HG02588 (cell line): ENCODE data around the gene MFSD6.
A peak's percentile ranks its signal among the peaks of the same experiment; 100 is the strongest.

Source experiments
- ATAC-seq: cut with Tn5 transposase; IDR thresholded peaks from one replicate; pipeline ENCODE4 v1.9.1; 2021; ENCODE audit warnings: mild to moderate bottlenecking, moderate library complexity; ENCODE audit not compliant: unreplicated experiment

MFSD6 gene

GRCh38 chr2:190435031-190435670, 27.0 kb downstream of the MFSD6 start:
- ATAC-seq = no peak

GRCh38 chr2:190436557-190436956, 28.4 kb downstream of the MFSD6 start:
- no peak for ATAC-seq

GRCh38 chr2:190440113-190440512, 32.0 kb downstream of the MFSD6 start:
- no peak for ATAC-seq

- no peak for ATAC-seq
Measured at GRCh38 chr2:190441564-190441963, 33.4 kb downstream of the MFSD6 start.

- no peak for ATAC-seq
Measured at GRCh38 chr2:190443055-190443454, 34.9 kb downstream of the MFSD6 start.

- ATAC-seq = no peak
Measured at GRCh38 chr2:190443778-190444481, 35.8 kb downstream of the MFSD6 start.

GRCh38 chr2:190444976-190445375, 36.8 kb downstream of the MFSD6 start:
- ATAC-seq = no peak

- no peak for ATAC-seq
Measured at GRCh38 chr2:190446193-190446592, 38.0 kb downstream of the MFSD6 start.

GRCh38 chr2:190446750-190447516, 38.8 kb downstream of the MFSD6 start:
- no peak for ATAC-seq

- ATAC-seq = no peak
Measured at GRCh38 chr2:190447766-190448165, 39.6 kb downstream of the MFSD6 start.

GRCh38 chr2:190449925-190450324, 41.8 kb downstream of the MFSD6 start:
- ATAC-seq = no peak

- ATAC-seq = no peak
Measured at GRCh38 chr2:190450363-190450762, 42.2 kb downstream of the MFSD6 start.

GRCh38 chr2:190451561-190452176, 43.5 kb downstream of the MFSD6 start:
- ATAC-seq = no peak

GRCh38 chr2:190452433-190452832, 44.3 kb downstream of the MFSD6 start:
- peak; percentile 54 for ATAC-seq

GRCh38 chr2:190454795-190455194, 46.6 kb downstream of the MFSD6 start:
- ATAC-seq = no peak

GRCh38 chr2:190455358-190456095, 47.4 kb downstream of the MFSD6 start:
- no peak for ATAC-seq

- no peak for ATAC-seq
Measured at GRCh38 chr2:190456833-190457232, 48.7 kb downstream of the MFSD6 start.

- no peak for ATAC-seq
Measured at GRCh38 chr2:190457256-190457655, 49.1 kb downstream of the MFSD6 start.

- no peak for ATAC-seq
Measured at GRCh38 chr2:190458352-190459107, 50.4 kb downstream of the MFSD6 start.

GRCh38 chr2:190459881-190460280, 51.7 kb downstream of the MFSD6 start:
- no peak for ATAC-seq
